K562 treated with DMSO at 1 percent for 4 hours (cell line): ENCODE data around the gene ANKDD1A. TPM values are rescaled to one million over a fixed set of nuclear protein-coding genes. Genes with fewer than 3 reads are reported as not detected.

Experiments
- total RNA-seq: library from RNA; unstranded; fragments of 300-600 nt; gene quantifications from 2 replicates; pipeline ENCODE4 v1.2.3, GENCODE V29; 2022; ENCODE audit not compliant: insufficient read depth

The ANKDD1A gene
- total RNA-seq = 0.71 TPM in 1 of 2 replicates, not detected in the other

GRCh38 chr15:64911311-64912186 is at the start of gene ANKDD1A:
Gene ANKDD1A (plus strand): TSS chr15:64911902. CDS start chr15:64911931, 29 bp downstream.

GRCh38 chr15:64989416-64990167 is 77.9 kb downstream of the ANKDD1A start, which contains the start of gene SPG21:
Gene SPG21 (minus strand): TSS chr15:64989914. CDS start chr15:64983569, 6,345 bp downstream.

Other genes with a start within 250 kb of the ANKDD1A start
- gene RBPMS2, start 136.3 kb upstream of the ANKDD1A start, total RNA-seq = 0.87 and 1.9 TPM in 2 replicates
- 11.0 and 14.8 TPM in 2 replicates for gene PIF1, start 86.3 kb upstream of the ANKDD1A start, total RNA-seq
- 7.4 and 10.3 TPM in 2 replicates for gene PLEKHO2, start 70.0 kb upstream of the ANKDD1A start, total RNA-seq
- gene SPG21, start 78.0 kb downstream of the ANKDD1A start, total RNA-seq = 48.1 and 55.1 TPM in 2 replicates
- 8.4 and 8.5 TPM in 2 replicates for gene MTFMT, start 117.7 kb downstream of the ANKDD1A start, total RNA-seq
- not detected in 2 replicates for gene SLC51B, start 133.5 kb downstream of the ANKDD1A start, total RNA-seq
- gene RASL12, start 156.1 kb downstream of the ANKDD1A start, total RNA-seq = not detected in 2 replicates
- gene KBTBD13, start 164.8 kb downstream of the ANKDD1A start, total RNA-seq = not detected in 2 replicates
- gene UBAP1L, start 203.3 kb downstream of the ANKDD1A start, total RNA-seq = 1.8 and 2.2 TPM in 2 replicates
- gene PDCD7, start 221.9 kb downstream of the ANKDD1A start, total RNA-seq = 25.5 and 30.9 TPM in 2 replicates